ENCODE results near the gene OPTN.
A peak's percentile ranks its signal among the peaks of the same experiment; 100 is the strongest.
"Not testable (repeated sequence)": the region's sequence is repeated elsewhere in the genome, so short reads cannot be mapped to it uniquely, and the experiment has no call there.

OPTN gene

DNA sequence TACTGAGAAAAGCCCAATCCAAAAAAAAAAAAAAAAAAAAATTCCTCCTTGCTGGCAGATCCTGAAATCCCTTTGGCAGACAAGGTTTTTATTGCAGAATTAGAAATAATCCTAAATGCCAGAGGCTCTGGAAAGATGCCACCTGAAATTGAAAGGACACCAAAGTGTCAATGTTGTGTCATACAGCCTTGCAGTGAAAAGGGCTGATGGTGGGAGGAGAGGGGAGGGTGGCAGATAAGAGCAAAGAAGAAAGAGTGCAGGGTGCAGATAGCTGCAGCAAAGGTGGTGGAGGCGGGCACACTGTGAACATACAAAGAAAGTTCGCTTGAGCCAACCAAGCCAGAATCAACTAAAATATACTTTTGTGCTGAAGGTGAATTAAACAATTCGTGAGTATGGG lies 8.2 kb upstream of the OPTN start:
- no peak for DNase-seq

- DNase-seq = peak; percentile 67
Measured at GRCh38 chr10:13092291-13093102, 7.5 kb upstream of the OPTN start.

GRCh38 chr10:13094082-13094481 lies 5.9 kb upstream of the OPTN start:
- not testable (repeated sequence) for DNase-seq

DNA sequence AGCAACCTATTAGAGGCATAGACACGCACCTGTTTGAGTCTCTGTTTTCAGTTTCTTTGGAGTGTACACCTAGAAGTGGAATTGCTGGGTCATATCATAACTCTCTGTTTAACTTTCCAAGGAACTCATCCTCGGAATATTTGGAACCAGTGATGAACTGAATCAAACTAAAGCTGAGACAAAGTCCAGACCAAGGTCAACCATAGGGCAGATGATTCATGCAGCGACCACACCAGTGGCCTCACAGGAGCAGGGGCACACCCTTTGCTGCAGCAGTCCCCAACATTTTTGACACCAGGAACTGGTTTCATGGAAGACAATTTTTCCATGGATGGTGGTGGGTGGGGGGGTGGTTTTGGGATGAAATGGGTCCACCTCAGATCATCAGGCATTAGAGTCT lies 4.9 kb upstream of the OPTN start:
- DNase-seq = no peak

GRCh38 chr10:13095929-13096328 lies 4.0 kb upstream of the OPTN start:
- no peak for DNase-seq

DNA sequence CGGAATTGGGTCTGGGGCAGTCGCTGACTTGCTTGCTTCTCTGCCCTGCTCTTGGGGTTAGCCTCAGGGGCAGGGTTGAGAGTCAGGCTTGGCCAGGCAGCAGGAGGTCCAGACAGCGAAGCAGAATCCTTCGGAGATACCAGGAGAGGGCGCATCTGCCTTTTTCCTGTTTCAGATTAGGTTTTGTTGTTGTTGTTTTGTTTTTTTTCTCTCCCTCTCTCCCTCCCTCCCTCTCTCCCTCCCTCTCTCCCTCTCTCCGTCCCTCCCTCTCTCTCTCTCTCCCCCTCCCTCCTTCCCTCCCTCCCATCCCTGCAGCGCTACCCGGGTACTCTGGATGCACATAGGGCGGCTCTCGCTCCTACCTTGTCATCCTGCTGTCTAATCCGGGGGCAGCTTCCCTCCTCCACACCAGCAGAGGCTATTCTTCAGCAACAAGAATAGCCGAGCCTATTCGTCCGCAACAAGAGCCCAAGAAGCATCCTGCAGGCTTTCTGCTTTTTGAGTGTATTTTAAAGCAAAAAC lies 758 bp upstream of the OPTN start:
- peak; percentile 67 for DNase-seq

DNA sequence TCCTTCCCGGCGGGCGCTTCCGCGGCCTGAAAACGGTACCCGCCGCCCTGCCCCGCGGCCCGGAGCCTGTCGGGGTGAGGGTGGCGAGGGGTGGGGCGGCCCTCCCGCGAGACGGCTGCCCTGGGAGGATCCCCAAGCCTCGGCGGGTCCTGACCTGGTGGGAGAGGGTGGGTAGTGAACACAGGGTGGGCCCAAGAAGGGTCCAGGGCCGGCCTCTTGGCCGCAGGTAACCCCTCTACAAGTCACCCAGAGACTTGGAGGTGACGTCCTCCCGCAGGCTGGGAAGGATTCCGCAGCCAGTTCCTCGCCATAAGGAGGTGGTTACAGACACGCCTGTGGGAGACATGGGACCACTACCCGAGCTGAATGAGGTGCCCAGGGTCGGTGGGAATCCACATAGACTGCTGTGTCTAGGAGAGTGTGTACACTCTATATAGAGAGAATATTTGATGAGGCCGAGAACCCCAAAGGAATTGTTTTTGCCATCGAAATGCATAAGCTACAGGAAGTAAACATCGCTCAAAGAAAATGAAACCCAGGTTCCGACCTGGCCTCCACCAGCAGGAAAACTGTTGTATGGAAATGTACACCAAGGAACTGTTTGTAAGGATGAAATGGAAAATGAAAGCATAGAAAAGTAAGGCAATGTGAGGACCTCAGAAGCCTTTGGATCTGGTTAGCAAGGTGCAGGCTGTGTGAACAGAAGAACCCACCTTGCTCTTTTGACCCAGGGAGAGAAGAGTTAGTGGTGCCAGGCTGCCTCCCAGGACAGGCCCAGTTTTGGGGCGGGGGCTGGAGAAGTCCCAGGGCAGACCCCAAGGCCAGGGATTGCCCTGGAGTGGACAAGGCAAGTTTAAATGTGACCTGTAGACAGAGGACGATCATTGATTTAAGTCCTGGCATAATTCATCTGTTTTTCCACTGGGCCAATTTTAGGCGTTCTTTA lies 659 bp downstream of the OPTN start:
- DNase-seq = peak; percentile 52

- no peak for DNase-seq
Measured at GRCh38 chr10:13102002-13102794, 2.2 kb downstream of the OPTN start.

DNA sequence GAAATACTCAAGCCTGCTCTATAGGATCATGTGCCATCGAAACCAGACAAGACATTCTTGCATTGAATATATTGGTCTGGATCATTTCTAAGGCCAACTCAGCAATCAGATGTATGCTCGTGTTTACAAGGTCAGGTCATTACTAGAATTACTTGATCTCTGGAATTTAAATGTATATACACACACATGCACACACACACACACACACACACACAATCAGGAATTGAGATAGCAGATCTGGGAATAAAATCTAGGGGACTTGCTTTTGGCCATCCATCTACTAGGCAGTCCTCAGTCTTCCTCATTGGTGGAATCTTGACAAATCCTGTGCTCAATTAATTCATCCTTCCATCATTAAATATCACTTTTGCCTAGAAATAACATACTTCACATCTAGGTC lies 3.6 kb downstream of the OPTN start:
- no peak for DNase-seq

- DNase-seq = no peak
Measured at GRCh38 chr10:13104697-13105096, 4.7 kb downstream of the OPTN start.

DNA sequence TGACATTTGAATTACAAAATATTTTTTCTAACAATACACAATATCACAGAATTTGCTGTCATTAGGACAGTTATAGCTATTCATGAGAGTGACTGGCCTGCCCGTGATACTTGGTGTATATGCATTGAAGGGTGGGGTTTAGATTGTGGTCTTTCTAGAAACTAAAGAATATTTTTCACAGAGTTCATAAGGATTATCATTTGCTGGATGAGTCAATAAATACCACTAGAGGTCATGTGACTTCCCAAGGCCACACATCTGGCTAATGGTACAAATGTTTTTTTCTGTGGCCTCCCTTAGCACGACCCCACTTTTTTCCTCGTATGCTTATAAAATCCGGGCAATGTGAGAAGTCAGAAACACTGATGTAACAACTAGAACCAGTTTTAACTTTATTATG lies 5.2 kb downstream of the OPTN start:
- no peak for DNase-seq

DNA sequence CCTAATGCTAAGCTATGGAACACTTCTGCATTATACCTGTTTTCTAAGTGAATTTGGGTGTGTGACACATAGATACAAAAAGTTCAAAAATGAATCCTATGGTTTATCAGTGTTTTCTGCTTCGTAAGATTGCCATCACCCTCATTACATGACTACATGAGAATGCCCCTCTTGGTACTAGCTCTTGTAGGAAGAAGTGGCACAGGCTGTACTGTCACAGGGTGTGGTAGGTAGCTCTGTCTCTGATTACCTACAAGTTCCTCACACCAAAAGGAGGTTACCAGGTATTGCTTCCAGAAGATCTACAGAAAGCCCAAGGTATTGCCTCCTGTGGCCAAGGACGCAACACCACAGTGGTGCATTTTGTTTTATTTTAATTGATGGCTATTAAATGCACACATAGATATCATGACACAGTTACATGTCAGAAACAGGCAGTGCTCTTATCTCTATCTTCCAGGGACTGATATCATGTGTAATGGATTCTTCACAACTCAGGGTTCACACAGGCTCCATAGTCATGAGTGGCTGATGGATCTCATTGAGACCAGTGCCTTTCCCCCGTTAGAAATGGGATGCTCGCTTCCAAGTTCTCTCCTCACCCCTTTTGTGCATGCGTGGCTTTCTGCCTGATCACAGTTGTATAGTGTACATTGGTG lies 6.6 kb downstream of the OPTN start:
- DNase-seq = no peak

- DNase-seq = no peak
Measured at GRCh38 chr10:13110908-13111307, 10.9 kb downstream of the OPTN start.

DNA sequence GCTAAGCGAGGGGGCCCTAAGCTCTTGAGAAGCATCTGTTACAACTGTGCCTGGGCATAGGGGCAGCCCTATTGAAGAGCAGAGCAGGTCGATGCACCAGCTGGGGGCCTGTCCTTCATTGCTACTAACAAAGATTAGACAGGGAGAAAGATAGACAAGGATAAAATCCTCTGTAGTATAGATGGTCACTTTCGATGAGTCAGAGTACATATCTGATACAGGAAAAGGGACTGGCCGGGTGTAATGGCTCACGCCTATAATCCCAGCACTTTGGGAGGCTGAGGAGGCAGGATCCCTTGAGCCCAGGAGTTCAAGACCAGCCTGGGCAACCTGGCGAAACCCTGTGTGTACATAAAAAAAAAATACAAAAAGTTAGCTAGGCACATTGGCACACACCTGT lies 13.6 kb downstream of the OPTN start:
- no peak for DNase-seq

DNA sequence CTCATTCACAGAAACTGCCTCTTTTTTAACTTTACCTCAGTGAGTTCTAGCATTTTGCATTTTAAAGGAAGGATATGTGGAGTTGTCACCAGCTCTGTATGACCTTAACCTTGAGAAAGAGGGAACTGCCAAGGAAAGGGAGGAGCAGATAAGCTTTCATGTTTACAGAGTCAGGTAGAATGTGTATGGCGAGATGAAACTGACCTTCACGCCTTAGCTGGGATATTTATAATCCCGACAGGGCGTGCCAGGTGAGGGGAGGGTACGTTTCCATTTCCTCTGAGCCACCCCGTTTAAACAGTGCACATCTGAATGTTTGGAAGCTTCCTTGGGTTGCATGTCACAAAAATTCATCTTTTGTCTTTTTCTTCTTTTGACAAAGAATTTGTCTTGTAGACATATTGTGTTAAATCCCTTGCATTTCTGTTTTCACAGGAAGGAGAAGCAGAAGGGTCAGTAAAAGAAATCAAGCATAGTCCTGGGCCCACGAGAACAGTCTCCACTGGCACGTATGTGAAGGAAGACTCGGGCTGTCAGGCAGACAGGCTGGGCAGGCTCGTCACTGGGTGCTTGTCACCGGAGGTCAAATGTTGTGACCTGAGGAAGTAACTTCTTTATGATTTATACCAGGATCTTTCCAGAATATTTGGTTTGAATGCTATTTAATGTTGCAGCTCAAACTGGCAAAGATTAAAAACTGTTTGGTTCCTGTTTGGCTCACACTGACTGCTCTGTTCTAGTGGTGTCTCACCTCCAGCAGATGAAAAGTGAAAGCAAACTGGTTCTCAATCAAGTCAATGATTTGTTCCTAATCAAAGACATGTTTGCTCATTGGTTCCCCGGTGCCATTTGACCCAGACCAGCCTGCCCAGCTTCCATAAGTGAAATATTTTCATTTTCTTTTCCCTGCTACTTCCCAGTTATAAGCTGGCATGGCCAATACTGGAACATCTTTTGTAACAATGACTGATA lies 16.2 kb downstream of the OPTN start:
- no peak for DNase-seq

DNA sequence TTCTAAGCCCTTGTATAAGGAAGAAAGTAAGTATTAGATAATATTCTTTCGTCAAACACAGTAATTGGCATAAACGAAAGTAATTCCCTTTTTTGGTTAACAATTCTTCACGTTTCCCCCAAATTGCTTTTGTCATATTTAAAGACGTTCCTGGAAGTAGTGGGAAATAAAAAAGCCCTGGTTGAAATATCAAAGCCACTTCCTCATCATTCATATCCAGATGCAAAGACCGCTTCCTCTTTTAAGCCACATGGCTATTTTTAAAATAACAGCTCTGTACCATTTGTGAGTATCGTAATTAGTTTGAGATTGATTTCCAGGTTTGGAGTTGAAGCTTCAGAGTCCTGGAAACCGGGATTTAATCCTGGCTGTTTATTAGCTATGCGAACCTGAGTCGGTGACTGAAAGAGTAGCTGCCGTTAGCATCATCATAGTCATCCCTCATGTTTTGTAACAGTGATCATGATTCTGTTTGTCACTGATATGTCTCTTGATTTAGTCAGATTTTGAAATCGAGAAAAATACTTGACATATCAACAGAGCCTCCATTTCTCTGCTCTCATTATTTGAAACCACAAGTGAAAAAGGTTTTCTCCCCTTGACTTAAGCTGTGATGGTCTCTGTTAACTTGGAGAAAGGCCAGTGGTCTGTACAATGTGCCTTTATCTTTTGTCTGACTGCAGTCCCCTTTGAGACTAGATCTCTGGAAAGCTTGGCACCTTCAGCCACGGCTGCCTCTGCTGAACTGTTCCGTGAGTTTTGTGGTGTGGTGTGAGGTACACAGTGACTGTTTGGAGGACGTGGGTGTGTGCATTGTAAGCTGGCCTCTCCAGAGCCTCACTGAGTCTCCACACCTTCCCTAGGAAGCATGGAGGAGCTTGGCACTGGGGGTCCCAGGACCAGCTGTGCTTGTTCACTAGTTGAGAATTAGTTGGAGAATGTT lies 18.1 kb downstream of the OPTN start:
- no peak for DNase-seq

- no peak for DNase-seq
Measured at GRCh38 chr10:13118784-13119410, 18.9 kb downstream of the OPTN start.

DNA sequence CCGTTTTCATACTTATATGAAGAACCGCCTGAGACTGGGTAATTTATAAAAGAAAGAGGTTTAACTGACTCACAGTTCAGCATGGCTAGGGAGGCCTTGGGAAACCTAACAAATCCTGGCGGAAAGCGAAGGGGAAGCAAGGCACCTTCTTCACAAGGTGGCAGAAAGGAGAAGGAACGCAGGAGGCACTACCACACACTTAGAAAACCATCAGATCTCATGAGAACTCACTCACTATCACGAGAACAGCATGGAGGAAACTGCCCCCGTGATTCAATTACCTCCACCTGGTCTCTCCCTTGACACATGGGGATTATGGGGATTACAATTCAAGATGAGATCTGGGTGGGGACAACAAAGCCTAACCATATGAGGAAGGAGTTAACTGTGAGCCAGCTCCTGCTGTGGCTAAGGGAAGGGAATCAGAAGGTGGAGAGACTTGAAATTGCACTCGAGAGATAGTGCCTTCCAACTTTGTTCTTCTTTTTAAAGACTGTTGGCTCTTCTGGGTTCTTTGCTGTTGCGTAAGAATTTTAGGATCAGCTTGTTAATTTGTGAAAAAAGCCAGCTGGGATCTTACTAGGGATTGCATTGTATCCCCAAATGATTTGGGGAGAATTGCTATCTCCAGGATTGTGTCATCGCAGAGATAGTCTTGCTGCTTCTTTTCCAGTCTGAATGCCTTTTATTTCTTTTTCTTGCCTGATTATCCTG lies 21.0 kb downstream of the OPTN start:
- DNase-seq = no peak

GRCh38 chr10:13121500-13121854 lies 21.5 kb downstream of the OPTN start:
- no peak for DNase-seq
